Activated T-cell treated with anti-CD3 and anti-CD28 coated beads, Interleukin-2, amount 50 U/mL, for 1 hour (primary cell): ENCODE results near the gene KCNK3.
"Not testable (repeated sequence)": the region's sequence is repeated elsewhere in the genome, so short reads cannot be mapped to it uniquely, and the experiment has no call there.

Source experiments
- DNase-seq: peaks from one replicate; pipeline ENCODE4 v3.0.0-alpha.2; 2020

The KCNK3 gene

DNA sequence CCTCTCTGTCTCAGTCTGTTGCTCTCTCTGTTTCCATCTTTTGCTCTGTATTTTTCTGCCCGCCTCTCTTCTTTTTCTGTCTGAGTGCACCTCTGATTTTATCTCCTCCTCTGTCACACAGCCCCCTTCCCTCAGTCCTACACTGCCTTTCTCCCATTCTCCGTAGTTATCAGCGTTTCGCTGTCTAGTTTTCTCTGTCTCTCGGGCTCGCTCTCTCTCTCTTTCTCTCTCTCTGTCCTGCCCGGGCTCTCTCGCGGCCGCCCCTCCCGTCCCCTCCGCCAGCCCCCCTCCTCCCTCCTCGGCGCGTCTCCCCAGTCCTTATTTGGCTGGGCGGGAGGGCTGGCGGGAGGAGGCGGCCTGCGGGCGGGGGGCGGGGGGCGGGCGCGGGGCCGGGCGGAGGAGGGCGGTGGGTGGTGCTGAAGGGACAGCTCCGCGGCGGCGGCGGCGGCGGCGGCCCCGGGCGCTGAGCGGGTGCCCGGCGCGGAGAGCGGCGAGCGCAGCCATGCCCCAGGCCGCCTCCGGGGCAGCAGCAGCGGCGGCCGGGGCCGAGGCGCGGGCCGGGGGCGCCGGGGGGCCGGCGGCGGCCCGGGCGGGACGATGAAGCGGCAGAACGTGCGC lies at the start of gene KCNK3:
Gene KCNK3, plus strand, starts transcription at position 444 of the 618 bp plus-strand sequence. Its CDS starts 154 bp downstream, at position 598.
- peak; percentile 60 for DNase-seq

DNA sequence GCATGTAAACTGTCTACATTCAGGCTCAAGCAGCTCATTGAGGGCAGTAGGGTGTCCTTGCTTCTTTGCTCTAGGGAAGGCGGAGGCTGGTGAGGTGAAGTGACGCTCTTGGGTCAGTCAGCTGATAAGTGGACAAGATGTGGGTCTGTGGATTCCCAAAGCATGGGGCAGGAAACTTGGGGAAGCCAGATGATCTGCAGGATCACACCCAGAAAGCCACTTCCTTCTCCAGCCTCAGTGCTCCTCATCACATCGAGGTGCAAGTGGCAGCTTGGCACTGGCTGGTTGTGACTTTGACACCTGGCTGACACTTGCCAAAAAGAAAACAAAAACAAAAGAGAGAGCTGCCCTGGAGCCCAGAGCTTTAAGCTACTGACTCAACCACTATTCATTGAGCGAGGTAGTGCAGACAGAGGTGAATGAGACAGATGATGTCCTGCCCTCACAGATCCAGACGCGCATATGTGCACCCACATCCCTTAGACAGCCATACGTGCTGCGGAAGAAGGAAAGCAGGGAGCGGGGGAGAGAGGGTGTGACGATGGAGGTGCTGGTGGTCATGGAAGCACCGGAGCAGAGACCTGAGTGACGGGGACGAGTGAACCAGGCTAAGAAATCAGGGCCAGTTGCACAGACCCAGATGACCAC lies 48.2 kb upstream of the KCNK3 start:
- no peak for DNase-seq

- no peak for DNase-seq
Measured at GRCh38 chr2:26645762-26646161, 46.8 kb upstream of the KCNK3 start.

- DNase-seq, result no peak
Measured at GRCh38 chr2:26646986-26647672, 45.4 kb upstream of the KCNK3 start.

DNA sequence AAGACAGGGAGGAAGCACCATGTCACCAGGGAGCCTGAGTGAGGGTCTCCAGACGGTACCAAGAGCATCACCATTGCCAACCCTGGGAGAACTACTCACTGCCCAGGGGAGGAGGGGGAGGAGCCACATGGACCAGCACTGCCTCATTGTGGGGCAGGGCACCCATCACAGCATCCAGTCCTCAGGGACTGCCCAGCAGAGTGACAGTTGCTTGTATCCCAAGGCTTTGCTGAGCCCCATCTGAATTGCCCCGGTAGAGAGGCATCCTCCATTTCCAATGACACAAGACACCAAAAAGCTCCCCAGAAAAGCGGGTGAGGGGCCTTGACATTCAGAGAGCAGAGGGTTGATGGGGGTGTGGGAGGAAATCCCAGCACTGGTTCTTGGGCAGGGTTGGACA lies 44.5 kb upstream of the KCNK3 start:
- DNase-seq, result no peak

GRCh38 chr2:26648516-26648915 lies 44.0 kb upstream of the KCNK3 start:
- no peak for DNase-seq

DNA sequence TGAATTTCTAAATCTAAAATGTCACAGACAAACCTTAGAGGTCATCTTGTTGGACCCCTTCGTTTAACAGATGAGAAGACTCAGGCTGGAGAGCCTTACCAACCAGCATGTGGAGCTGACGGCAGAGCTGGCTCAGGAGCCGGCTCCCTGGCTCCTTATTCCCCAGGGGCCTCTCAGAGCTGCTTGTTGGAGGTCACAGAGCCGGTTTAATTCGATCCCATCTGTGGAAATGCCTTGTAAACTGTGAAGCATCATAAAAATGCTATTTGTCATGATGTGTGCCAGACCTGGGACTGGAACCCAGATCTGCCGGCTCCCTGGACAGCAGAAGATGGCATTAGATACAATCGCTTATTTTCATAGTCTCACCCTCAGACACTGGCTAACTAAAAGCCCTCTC lies 43.2 kb upstream of the KCNK3 start:
- DNase-seq, result no peak

GRCh38 chr2:26649992-26650712 lies 42.4 kb upstream of the KCNK3 start:
- DNase-seq, result no peak

- no peak for DNase-seq
Measured at GRCh38 chr2:26650713-26651469, 41.6 kb upstream of the KCNK3 start.

GRCh38 chr2:26651470-26651771 lies 41.1 kb upstream of the KCNK3 start:
- DNase-seq, result no peak

DNA sequence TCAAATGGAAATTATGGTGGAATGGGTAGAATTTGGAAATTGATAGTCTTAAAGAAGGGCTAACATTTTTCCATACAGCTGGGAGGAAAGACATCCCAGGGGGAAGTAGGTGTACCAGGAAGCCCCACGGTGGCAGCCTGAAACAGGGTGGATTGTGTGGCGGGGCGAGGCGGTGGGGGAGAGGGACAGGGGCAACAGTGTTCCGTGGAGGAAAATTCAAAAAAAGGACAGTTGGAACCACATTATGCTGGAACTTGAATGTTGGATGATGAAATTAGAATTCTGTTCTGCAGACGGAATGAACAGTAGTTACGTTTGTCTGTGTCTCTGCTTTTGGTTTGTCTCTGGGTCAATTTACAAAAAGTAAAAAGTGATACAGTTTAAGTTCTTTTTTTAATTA lies 40.7 kb upstream of the KCNK3 start:
- no peak for DNase-seq

GRCh38 chr2:26652361-26653041 lies 40.0 kb upstream of the KCNK3 start:
- DNase-seq, result no peak

GRCh38 chr2:26653207-26654060 lies 39.1 kb upstream of the KCNK3 start:
- no peak for DNase-seq

- DNase-seq, result no peak
Measured at GRCh38 chr2:26654061-26654340, 38.5 kb upstream of the KCNK3 start.

GRCh38 chr2:26655120-26655519 lies 37.4 kb upstream of the KCNK3 start:
- not testable (repeated sequence) for DNase-seq

DNA sequence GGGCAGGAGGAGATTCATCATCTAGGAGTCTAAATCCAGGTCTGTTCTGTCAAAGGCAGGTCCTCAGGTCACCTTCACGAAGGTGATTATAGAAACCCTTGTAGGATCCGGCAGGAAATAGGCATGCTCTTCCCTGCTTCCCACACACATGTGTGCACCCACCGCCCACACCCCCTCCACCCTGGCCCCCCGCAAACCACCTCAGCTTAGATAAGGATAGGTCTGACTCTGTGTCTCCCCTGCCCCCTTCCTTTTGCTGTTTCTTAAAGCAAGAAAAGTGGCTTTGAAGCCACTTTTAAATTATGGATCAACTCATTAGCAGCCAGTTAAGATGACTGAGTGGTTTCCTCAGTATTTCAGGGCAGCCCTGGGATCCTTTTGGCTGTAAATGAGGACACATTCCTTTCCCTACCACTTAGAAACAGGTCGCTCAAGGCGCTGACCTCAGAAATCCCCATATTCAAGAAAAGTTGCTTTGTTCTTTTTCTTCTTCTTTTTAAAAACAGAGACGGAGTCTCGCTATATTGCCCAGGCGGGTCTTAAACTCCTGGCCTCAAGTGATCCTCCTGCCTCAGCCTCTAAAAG lies 36.8 kb upstream of the KCNK3 start:
- DNase-seq, result no peak

DNA sequence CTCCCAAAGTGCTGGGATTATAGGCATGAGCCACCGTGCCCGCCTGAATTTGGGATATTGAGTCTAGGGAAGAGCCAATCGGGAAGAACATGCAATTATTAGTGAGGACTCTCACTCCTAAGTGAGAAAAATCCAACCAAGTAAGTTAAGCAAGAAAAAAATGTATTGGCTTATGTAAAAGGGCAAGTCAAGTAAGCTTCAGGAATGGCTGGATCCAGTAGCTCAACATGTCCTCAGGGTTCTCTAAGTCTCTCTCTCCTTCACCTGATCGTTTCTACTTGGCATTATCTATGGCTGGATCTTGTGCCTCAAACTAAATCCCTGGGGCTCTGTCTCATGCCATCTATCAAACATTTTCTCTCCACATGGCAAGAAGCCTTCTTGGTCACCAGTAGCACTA lies 35.3 kb upstream of the KCNK3 start:
- DNase-seq, result no peak

- no peak for DNase-seq
Measured at GRCh38 chr2:26658691-26659346, 33.7 kb upstream of the KCNK3 start.

DNA sequence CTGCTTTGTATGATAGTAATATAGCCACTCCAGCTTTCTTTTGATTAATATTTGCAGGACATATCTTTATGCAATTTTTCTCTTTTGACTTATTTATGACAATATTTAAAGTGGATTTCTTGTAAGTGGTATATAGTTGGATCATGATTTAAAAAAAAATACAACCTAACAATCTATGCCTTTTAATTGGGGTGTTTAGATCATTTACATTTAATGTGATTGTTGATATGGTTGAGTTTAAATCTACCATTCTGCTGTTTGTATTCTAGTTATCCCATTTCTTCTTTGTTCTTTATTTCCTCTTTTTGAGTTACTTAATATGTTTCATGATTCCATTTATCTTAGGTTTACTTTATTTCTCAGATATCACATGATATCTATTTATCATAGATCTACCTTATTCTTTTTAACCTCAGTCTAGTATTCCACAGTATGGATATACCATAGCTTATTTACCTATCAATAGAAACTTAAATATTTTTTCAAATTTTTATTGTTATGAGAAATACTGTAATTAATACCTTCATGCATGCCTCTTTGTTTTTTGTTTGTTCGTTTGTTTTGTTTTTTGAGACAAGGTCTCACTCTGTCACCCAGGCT lies 32.1 kb upstream of the KCNK3 start:
- DNase-seq, result no peak

- DNase-seq, result not testable (repeated sequence)
Measured at GRCh38 chr2:26665296-26665695, 27.2 kb upstream of the KCNK3 start.
